ENCODE data around the gene P2RX2.

The P2RX2 gene

DNA sequence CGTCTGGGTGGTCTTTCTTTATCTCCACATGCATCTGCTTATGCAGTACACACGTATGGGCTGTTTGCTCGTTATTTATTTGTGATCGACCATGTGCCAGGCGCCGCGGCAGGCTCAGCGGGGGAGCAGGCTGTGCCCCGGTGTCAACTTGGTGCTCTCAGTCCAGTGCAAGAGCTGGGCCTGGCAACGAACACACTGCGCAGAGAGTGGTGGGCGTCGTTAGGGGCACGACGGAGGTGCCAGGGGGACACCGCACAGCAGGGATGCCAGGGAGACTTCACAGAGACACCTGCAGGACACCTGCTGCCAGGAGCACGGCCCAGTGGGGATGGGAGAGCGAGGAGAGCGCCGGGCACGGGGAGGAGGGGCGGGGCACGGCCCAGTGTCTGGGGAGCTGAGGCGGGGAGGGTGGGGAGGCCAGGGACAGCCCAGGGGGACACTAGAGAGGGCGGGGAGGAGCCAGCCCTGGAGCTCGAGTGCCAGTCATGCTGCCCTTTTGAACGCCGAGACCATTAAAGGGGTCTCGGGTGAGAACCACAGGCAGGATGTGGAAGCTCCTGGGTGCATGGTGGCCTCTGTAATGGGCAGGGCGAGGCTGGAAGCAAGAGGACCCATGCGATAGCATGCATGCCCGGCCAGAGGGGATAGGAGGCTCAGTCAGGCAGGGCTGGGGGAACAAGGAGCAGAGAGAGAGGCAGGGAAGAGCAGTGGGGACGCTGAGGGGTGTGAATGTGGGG, 7.5 kb upstream of the P2RX2 start:
- ChIA-PET POLR2A (no interaction called here), CTCF (interaction anchor here (1.1 to 1.8 kb wide), 4 partner anchors 11 to 457 kb away, joined by 3 to 7 read pairs (median 4); no protein-coding TSS in a partner anchor)
- DNase-seq (ENCODE audit: extremely low spot score): no peak
- TF ChIP-seq, protein P1, sequence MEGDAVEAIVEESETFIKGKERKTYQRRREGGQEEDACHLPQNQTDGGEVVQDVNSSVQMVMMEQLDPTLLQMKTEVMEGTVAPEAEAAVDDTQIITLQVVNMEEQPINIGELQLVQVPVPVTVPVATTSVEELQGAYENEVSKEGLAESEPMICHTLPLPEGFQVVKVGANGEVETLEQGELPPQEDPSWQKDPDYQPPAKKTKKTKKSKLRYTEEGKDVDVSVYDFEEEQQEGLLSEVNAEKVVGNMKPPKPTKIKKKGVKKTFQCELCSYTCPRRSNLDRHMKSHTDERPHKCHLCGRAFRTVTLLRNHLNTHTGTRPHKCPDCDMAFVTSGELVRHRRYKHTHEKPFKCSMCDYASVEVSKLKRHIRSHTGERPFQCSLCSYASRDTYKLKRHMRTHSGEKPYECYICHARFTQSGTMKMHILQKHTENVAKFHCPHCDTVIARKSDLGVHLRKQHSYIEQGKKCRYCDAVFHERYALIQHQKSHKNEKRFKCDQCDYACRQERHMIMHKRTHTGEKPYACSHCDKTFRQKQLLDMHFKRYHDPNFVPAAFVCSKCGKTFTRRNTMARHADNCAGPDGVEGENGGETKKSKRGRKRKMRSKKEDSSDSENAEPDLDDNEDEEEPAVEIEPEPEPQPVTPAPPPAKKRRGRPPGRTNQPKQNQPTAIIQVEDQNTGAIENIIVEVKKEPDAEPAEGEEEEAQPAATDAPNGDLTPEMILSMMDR (IDR thresholded peaks at IDR 0.05; ENCODE audit: control extremely low read depth, extremely low read depth, low read depth, missing control alignments): no peak

- ChIA-PET CTCF (interaction anchor here (1.5 kb wide), 1 partner anchor 12 kb away, joined by 3 read pairs; no protein-coding TSS in a partner anchor), POLR2A (no interaction called here)
- TF ChIP-seq, protein P1 (IDR thresholded peaks at IDR 0.05; ENCODE audit: control extremely low read depth, extremely low read depth, low read depth, missing control alignments): no peak
- DNase-seq (ENCODE audit: extremely low spot score): no peak
Measured at GRCh38 chr12:132611620-132612019, 7.0 kb upstream of the P2RX2 start.

DNA sequence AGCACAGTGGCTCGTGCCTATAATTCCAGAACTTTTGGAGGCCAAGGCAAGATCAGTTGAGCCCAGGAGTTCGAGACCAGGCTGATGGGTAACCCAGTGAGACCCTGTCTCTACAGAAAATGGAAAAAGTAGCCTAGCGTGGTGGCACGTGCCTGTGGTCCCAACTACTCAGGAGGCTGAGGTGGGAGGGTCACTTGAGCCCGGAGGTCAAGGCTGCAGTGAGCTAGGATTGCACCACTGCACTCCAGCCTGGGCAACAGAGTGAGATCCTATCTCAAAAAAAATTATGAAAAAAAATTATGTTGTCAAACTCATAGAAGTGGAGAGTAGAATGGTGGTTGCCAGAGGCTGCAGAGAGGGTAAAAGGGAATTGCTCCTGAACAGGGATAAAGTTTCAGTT, 4.5 kb upstream of the P2RX2 start:
- ChIA-PET POLR2A (no interaction called here), CTCF (interaction anchor here (1.0 to 3.4 kb wide), 9 partner anchors 9 to 684 kb away, joined by 3 to 38 read pairs (median 6); no protein-coding TSS in a partner anchor)
- DNase-seq (ENCODE audit: extremely low spot score): no peak
- TF ChIP-seq, protein P1 (IDR thresholded peaks at IDR 0.05; ENCODE audit: control extremely low read depth, extremely low read depth, low read depth, missing control alignments): no peak

- TF ChIP-seq, protein P1 (IDR thresholded peaks at IDR 0.05; ENCODE audit: control extremely low read depth, extremely low read depth, low read depth, missing control alignments): peak; percentile 82
- peak; percentile 85 for DNase-seq (ENCODE audit: extremely low spot score)
- POLR2A ChIA-PET: no interaction called here
- CTCF ChIA-PET: interaction anchor here (0.6 to 3.4 kb wide), 20 partner anchors 9 to 685 kb away, joined by 3 to 38 read pairs (median 4); no protein-coding TSS in a partner anchor
Measured at GRCh38 chr12:132614861-132615578, 3.6 kb upstream of the P2RX2 start.

DNA sequence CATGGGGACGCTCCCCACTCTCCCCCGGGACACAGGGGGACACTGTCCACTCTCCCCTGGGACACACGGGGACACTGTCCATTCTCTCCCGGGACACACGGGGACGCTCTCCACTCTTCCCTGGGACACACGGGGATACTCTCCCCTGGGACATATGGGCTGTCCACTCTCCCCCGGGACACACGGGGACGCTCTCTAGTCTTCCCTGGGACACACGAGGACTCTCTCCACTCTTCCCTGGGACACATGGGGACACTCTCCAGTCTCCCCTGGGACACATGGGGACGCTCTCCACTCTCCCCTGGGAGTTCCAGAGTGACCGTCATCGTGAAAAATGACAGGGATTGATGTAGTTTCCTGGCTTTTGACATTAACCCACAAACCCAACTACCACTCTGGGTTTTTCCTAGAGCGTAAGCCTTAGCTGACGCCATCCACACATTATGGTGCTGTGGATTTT, 3.0 kb upstream of the P2RX2 start:
- no peak for DNase-seq (ENCODE audit: extremely low spot score)
- CTCF ChIA-PET: interaction anchor here (0.7 to 3.4 kb wide), 13 partner anchors 15 to 421 kb away, joined by 3 to 38 read pairs (median 6); no protein-coding TSS in a partner anchor
- POLR2A ChIA-PET: no interaction called here
- TF ChIP-seq, protein P1 (IDR thresholded peaks at IDR 0.05; ENCODE audit: control extremely low read depth, extremely low read depth, low read depth, missing control alignments): no peak

DNA sequence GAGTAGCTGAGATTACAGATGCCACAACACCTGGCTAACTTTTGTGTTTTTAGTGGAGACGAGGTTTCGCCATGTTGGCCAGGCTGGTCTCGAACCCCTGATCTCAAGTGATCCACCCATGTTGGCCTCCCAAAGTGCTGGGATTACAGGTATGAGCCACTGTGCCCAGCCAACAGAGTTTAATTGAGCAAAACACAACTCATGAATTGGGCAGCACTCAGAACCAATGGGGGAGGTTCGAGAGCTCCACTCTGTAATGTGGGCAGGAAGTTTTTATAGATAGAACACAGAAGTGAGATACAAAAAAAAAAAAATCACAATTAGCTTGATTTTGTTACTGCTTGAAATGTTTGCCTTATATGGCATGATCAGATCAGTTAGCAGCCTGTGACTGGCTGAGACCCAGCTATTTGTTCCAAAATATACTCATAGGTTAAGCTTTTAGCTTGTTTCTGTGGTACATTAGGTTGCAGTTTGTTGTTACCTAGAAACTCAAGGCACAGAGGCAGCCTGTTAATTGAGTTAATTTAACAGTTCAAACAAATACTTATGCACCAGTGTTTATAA, 1.4 kb upstream of the P2RX2 start:
- TF ChIP-seq, protein P1 (IDR thresholded peaks at IDR 0.05; ENCODE audit: control extremely low read depth, extremely low read depth, low read depth, missing control alignments): no peak
- no peak for DNase-seq (ENCODE audit: extremely low spot score)
- POLR2A ChIA-PET: no interaction called here
- CTCF ChIA-PET: interaction anchor here (0.9 to 2.0 kb wide), 6 partner anchors 14 to 457 kb away, joined by 3 to 8 read pairs (median 4); no protein-coding TSS in a partner anchor

Data from GM10248 (cell line).